Osteoblast (primary cell): ENCODE data around the gene KRT80. TPM values are rescaled to one million over a fixed set of nuclear protein-coding genes. Genes with fewer than 3 reads are reported as not detected.

Experiments
- DNase-seq: peaks from one replicate; pipeline ENCODE4 v3.0.0; 2011; ENCODE audit warnings: low spot score, mixed read lengths; ENCODE audit not compliant: insufficient read length; ENCODE audit errors: missing footprints
- H2AFZ ChIP-seq: 2 replicates; pipeline ENCODE4 v1.6.0; 2011; ENCODE audit warnings: mild to moderate bottlenecking, low read length
- H3K27ac ChIP-seq: 2 replicates; pipeline ENCODE4 v1.5.1; 2011; ENCODE audit warnings: mild to moderate bottlenecking, low read depth, low read length, moderate library complexity
- H3K27me3 ChIP-seq: 2 replicates; pipeline ENCODE4 v1.6.0; 2012; ENCODE audit warnings: mild to moderate bottlenecking, control low read depth, inconsistent platforms, low read length, moderate library complexity; ENCODE audit not compliant: insufficient read depth
- H3K36me3 ChIP-seq: 2 replicates; pipeline ENCODE4 v1.5.1; 2011; ENCODE audit warnings: mild to moderate bottlenecking, low read length, control low read depth, moderate library complexity; ENCODE audit not compliant: insufficient read depth
- H3K4me1 ChIP-seq: 2 replicates; pipeline ENCODE4 v1.5.1; 2011; ENCODE audit warnings: mild to moderate bottlenecking, low read length, control low read depth, moderate library complexity; ENCODE audit not compliant: insufficient read depth
- H3K4me2 ChIP-seq: 2 replicates; pipeline ENCODE4 v1.6.0; 2011; ENCODE audit warnings: mild to moderate bottlenecking, low read length; ENCODE audit not compliant: insufficient read depth
- H3K4me3 ChIP-seq: fragments of 200-600 bp; sonication (generic); 3 replicates; pipeline ENCODE4 v1.5.1; 2012; ENCODE audit warnings: mild to moderate bottlenecking, low read length, inconsistent platforms; ENCODE audit not compliant: insufficient read depth
- H3K79me2 ChIP-seq: 2 replicates; pipeline ENCODE4 v1.6.0; 2012; ENCODE audit warnings: mild to moderate bottlenecking, low read length, control low read depth, inconsistent platforms; ENCODE audit not compliant: insufficient read depth
- H3K9me3 ChIP-seq: 2 replicates; pipeline ENCODE4 v1.5.1; 2011; ENCODE audit warnings: low read depth, low read length, control low read depth
- H4K20me1 ChIP-seq: 2 replicates; pipeline ENCODE4 v1.6.0; 2012; ENCODE audit warnings: mild to moderate bottlenecking, low read length, control low read depth; ENCODE audit not compliant: insufficient read depth
- total RNA-seq: library from RNA; depleted of rRNA; stranded (reverse); fragments of >200 nt; gene quantifications from 2 replicates; pipeline ENCODE4 v1.2.3, GENCODE V29; 2012
- TF ChIP-seq, protein P1 (sequence below): IDR thresholded peaks from 2 replicates; pipeline ENCODE4 v1.5.1; 2011; ENCODE audit warnings: mild to moderate bottlenecking, low read depth, low read length, moderate library complexity; ENCODE audit errors: extremely low read depth

Gene KRT80
- total RNA-seq, 1 donor, result 0.72 TPM

- peaks cover 41% of the 10 kb centered on the region for H3K4me1 ChIP-seq
- no peak overlapping the region for H3K4me2 ChIP-seq
- no peak overlapping the region for H3K4me3 ChIP-seq
- H3K9me3 ChIP-seq, result peaks cover 4% of the 10 kb centered on the region
- no peaks in the 10 kb centered on the region for H3K36me3 ChIP-seq
- DNase-seq, result no peak
- no peak overlapping the region for H2AFZ ChIP-seq
- TF ChIP-seq, protein P1, sequence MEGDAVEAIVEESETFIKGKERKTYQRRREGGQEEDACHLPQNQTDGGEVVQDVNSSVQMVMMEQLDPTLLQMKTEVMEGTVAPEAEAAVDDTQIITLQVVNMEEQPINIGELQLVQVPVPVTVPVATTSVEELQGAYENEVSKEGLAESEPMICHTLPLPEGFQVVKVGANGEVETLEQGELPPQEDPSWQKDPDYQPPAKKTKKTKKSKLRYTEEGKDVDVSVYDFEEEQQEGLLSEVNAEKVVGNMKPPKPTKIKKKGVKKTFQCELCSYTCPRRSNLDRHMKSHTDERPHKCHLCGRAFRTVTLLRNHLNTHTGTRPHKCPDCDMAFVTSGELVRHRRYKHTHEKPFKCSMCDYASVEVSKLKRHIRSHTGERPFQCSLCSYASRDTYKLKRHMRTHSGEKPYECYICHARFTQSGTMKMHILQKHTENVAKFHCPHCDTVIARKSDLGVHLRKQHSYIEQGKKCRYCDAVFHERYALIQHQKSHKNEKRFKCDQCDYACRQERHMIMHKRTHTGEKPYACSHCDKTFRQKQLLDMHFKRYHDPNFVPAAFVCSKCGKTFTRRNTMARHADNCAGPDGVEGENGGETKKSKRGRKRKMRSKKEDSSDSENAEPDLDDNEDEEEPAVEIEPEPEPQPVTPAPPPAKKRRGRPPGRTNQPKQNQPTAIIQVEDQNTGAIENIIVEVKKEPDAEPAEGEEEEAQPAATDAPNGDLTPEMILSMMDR, result no peak
- H3K79me2 ChIP-seq, result no peaks in the 10 kb centered on the region
- no peak overlapping the region for H3K27ac ChIP-seq
- H3K27me3 ChIP-seq, result no peaks in the 10 kb centered on the region
- no peaks in the 10 kb centered on the region for H4K20me1 ChIP-seq
Observed at GRCh38 chr12:52227606-52228166, 35.9 kb upstream of the KRT80 start.

DNA sequence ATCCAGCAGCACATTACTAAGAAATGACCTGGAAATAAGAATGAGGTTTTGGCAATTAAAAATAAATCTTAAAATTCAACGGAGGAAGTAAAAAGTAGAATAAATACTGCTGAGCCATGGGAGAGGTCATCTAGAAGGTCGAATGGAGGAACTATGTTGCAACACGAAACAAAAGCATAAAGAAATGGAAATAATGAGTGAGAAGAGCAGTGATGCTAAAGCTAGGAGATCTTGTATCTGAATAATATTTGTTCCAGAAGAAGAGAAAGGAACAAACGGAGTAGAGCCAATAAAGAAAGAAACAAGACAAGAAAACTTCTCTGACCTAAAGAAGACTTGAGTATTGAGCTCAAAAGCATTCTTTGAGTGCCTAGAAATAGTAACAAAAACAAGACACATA, 34.6 kb upstream of the KRT80 start:
- DNase-seq, result no peak
- no peak overlapping the region for H3K4me2 ChIP-seq
- H3K27ac ChIP-seq, result no peak overlapping the region

GRCh38 chr12:52225752-52226151, 33.9 kb upstream of the KRT80 start:
- Histone ChIP-seq H3K27me3 (no peaks in the 10 kb centered on the region), H3K4me3 (no peak overlapping the region), H3K4me2 (no peak overlapping the region), H3K4me1 (peaks cover 40% of the 10 kb centered on the region), H3K27ac (no peak overlapping the region), H3K36me3 (no peaks in the 10 kb centered on the region), H4K20me1 (no peaks in the 10 kb centered on the region), H3K9me3 (peaks cover 4% of the 10 kb centered on the region), H2AFZ (no peak overlapping the region), H3K79me2 (no peaks in the 10 kb centered on the region)
- TF ChIP-seq, protein P1, result no peak
- no peak for DNase-seq

More for the DNA sequence above, 34.6 kb upstream of the KRT80 start:
- H3K79me2 ChIP-seq, result no peaks in the 10 kb centered on the region
- H2AFZ ChIP-seq, result no peak overlapping the region
- no peaks in the 10 kb centered on the region for H3K36me3 ChIP-seq
- TF ChIP-seq, protein P1, result no peak
- peaks cover 4% of the 10 kb centered on the region for H3K9me3 ChIP-seq
- H3K4me1 ChIP-seq, result peaks cover 47% of the 10 kb centered on the region
- H3K27me3 ChIP-seq, result no peaks in the 10 kb centered on the region
- no peak overlapping the region for H3K4me3 ChIP-seq
- H4K20me1 ChIP-seq, result no peaks in the 10 kb centered on the region

DNA sequence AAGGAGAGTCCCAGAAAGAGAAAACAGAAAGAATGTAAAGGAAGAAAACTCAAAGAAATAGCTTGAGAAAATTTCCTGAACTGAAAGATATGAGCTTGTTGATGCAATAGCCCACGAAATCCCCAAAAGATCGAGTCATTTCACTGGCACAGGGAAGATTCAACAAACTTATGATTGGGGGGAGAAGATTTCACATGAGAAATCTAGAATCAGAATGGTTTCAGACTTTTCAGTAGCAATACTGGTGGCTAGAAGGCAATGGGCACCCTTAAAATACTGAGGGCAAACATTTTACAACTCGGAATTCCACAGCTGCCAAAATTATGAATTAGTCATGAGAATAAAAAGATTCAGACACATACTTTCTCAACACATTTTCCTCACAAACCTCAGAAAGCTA, 32.3 kb upstream of the KRT80 start:
- TF ChIP-seq, protein P1, result no peak
- Histone ChIP-seq H3K36me3 (no peaks in the 10 kb centered on the region), H3K79me2 (no peaks in the 10 kb centered on the region), H3K27me3 (no peaks in the 10 kb centered on the region), H3K4me2 (no peak overlapping the region), H2AFZ (no peak overlapping the region), H3K4me3 (no peak overlapping the region), H3K27ac (peak overlapping the region; percentile 9), H3K4me1 (peaks cover 25% of the 10 kb centered on the region), H4K20me1 (no peaks in the 10 kb centered on the region), H3K9me3 (peaks cover 4% of the 10 kb centered on the region)
- peak; percentile 36 for DNase-seq
